OCI-LY1 (cell line): ENCODE measurements around the gene STXBP2.

Source experiments
- EZH2 ChIP-seq: fragments of 200-600 bp; sonication (generic), shearing (Covaris generic); IDR thresholded peaks from 2 replicates; pipeline ENCODE4 v1.8.0; 2017; ENCODE audit warnings: borderline replicate concordance, mixed run types, mild to moderate bottlenecking, antibody characterized with exemption, low read length, moderate library complexity, mixed read lengths
- TF ChIP-seq, protein P1 (sequence below): fragments of 200-600 bp; sonication (generic), shearing (Covaris generic); IDR thresholded peaks from 2 replicates; pipeline ENCODE4 v1.5.1; 2017; ENCODE audit warnings: mild to moderate bottlenecking, antibody characterized with exemption, low read length, moderate library complexity, mixed read lengths

- TF ChIP-seq, protein P1, sequence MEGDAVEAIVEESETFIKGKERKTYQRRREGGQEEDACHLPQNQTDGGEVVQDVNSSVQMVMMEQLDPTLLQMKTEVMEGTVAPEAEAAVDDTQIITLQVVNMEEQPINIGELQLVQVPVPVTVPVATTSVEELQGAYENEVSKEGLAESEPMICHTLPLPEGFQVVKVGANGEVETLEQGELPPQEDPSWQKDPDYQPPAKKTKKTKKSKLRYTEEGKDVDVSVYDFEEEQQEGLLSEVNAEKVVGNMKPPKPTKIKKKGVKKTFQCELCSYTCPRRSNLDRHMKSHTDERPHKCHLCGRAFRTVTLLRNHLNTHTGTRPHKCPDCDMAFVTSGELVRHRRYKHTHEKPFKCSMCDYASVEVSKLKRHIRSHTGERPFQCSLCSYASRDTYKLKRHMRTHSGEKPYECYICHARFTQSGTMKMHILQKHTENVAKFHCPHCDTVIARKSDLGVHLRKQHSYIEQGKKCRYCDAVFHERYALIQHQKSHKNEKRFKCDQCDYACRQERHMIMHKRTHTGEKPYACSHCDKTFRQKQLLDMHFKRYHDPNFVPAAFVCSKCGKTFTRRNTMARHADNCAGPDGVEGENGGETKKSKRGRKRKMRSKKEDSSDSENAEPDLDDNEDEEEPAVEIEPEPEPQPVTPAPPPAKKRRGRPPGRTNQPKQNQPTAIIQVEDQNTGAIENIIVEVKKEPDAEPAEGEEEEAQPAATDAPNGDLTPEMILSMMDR, result no peak
- no peak for TF ChIP-seq EZH2
These were observed 705 bp downstream of the STXBP2 start for GRCh38 chr19:7637374-7638256.
